Trophoblast cell (in vitro differentiated cells and primary cell): ENCODE measurements around the gene RIN2.

Source experiments
- DNase-seq, 2 donors: peaks; one replicate each; pipeline ENCODE4 v3.0.0-alpha.2; 2016
- H2AFZ ChIP-seq: 2 replicates; pipeline ENCODE4 v1.6.1; 2013; ENCODE audit warnings: low read length, moderate library complexity, mild to moderate bottlenecking; ENCODE audit not compliant: insufficient read depth, poor library complexity
- H2AK5ac ChIP-seq: 2 replicates; pipeline ENCODE4 v1.6.1; 2013; ENCODE audit warnings: mild to moderate bottlenecking, low read length
- H2BK120ac ChIP-seq: 2 replicates; pipeline ENCODE4 v1.6.1; 2013; ENCODE audit warnings: low read length, mild to moderate bottlenecking, moderate library complexity; ENCODE audit not compliant: insufficient read depth, poor library complexity
- H2BK12ac ChIP-seq: 2 replicates; pipeline ENCODE4 v1.6.1; 2013; ENCODE audit warnings: mild to moderate bottlenecking, low read length, moderate library complexity
- H2BK5ac ChIP-seq: 2 replicates; pipeline ENCODE4 v1.6.1; 2013; ENCODE audit warnings: low read length, low read depth, moderate library complexity, mild to moderate bottlenecking; ENCODE audit not compliant: poor library complexity
- H3K14ac ChIP-seq: 2 replicates; pipeline ENCODE4 v1.6.1; 2013; ENCODE audit warnings: mild to moderate bottlenecking, low read length
- H3K18ac ChIP-seq: 2 replicates; pipeline ENCODE4 v1.6.1; 2013; ENCODE audit warnings: mild to moderate bottlenecking, low read length
- H3K23ac ChIP-seq: 2 replicates; pipeline ENCODE4 v1.6.1; 2013; ENCODE audit warnings: low read length
- H3K27ac ChIP-seq: 2 replicates; pipeline ENCODE4 v1.5.1; 2013; ENCODE audit warnings: low read depth, mild to moderate bottlenecking, inconsistent platforms, low read length, moderate library complexity
- H3K27me3 ChIP-seq: 2 replicates; pipeline ENCODE4 v1.6.1; 2013; ENCODE audit warnings: inconsistent platforms, mild to moderate bottlenecking, low read length, moderate library complexity; ENCODE audit not compliant: insufficient read depth
- H3K36me3 ChIP-seq, 2 experiments: 1 replicate in 1 of 2; 2 replicates in 1 of 2; pipeline ENCODE4 v1.6.1; 2013; ENCODE audit warnings: low read length in 2 of 2, mild to moderate bottlenecking in 2 of 2, moderate library complexity in 1 of 2; ENCODE audit not compliant: insufficient read depth in 2 of 2, control insufficient read depth in 1 of 2
- H3K4ac ChIP-seq: 2 replicates; pipeline ENCODE4 v1.6.1; 2013; ENCODE audit warnings: low read depth, mild to moderate bottlenecking, low read length, moderate library complexity
- H3K4me1 ChIP-seq, 2 experiments: 1 replicate in 1 of 2; 2 replicates in 1 of 2; pipeline ENCODE4 v1.6.1; 2013; ENCODE audit warnings: low read length in 2 of 2, mild to moderate bottlenecking in 2 of 2, moderate library complexity in 1 of 2; ENCODE audit not compliant: insufficient read depth in 2 of 2, control insufficient read depth in 1 of 2
- H3K4me2 ChIP-seq: 2 replicates; pipeline ENCODE4 v1.6.1; 2013; ENCODE audit warnings: inconsistent platforms, mild to moderate bottlenecking, low read length, moderate library complexity
- H3K4me3 ChIP-seq: 2 replicates; pipeline ENCODE4 v1.5.1; 2013; ENCODE audit warnings: mild to moderate bottlenecking, low read depth, low read length, inconsistent platforms
- H3K79me1 ChIP-seq: one replicate; pipeline ENCODE4 v1.6.1; 2013; ENCODE audit warnings: low read length
- H3K79me2 ChIP-seq: 2 replicates; pipeline ENCODE4 v1.6.1; 2013; ENCODE audit warnings: low read length, mild to moderate bottlenecking; ENCODE audit not compliant: control insufficient read depth, insufficient read depth, poor library complexity
- H3K9ac ChIP-seq: 2 replicates; pipeline ENCODE4 v1.6.1; 2013; ENCODE audit warnings: mild to moderate bottlenecking, low read length
- H3K9me3 ChIP-seq: 2 replicates; pipeline ENCODE4 v1.6.1; 2013; ENCODE audit warnings: low read depth, mild to moderate bottlenecking, control low read depth, inconsistent platforms, low read length; ENCODE audit not compliant: insufficient read depth
- H4K12ac ChIP-seq: 2 replicates; pipeline ENCODE4 v1.6.1; 2013; ENCODE audit warnings: low read depth, mild to moderate bottlenecking, low read length, moderate library complexity
- H4K8ac ChIP-seq: 2 replicates; pipeline ENCODE4 v1.6.1; 2013; ENCODE audit warnings: low read depth, mild to moderate bottlenecking, low read length, moderate library complexity
- H4K91ac ChIP-seq: one replicate; pipeline ENCODE4 v1.6.1; 2013; ENCODE audit warnings: low read depth, mild to moderate bottlenecking, low read length, moderate library complexity
- WGBS: extraction: QIAGEN DNeasy Blood & Tissue Kit; methylation state at CpG from one replicate; pipeline ENCODE4 v1.1.7; 2013; ENCODE audit warnings: missing lambda C conversion rate; ENCODE audit not compliant: insufficient read length, insufficient coverage; ENCODE audit errors: extremely low coverage; 5-methylcytosine and 5-hydroxymethylcytosine counted together

RIN2 gene

DNA sequence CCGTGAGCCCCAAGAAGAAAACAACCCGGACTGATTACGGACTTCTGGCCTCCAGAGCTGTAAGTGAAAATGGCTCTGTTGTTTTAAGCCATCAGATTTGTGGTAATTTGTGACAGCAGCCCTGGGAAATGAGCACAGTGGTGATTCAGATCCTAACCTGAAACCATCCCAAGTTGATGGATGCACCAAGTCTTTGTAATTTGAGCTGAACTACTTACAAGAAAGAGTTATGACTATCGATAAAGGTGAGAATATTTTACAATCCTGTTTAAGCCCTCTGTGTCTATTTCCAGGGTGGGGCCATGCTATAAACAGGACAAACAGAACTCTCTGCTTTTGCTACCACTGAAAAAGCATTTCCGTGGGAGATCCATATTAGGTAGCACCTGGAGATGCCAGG is 19.1 kb upstream of the RIN2 start:
- Histone ChIP-seq H3K4me3 (no peak overlapping the region), H3K18ac (no peak overlapping the region), H4K8ac (no peak overlapping the region), H3K27me3 (no peaks in the 10 kb centered on the region), H2BK12ac (no peak overlapping the region), H4K12ac (no peak overlapping the region), H3K79me1 (peaks cover under 1% of the 10 kb centered on the region), H3K9ac (no peak overlapping the region), H3K9me3 (no peaks in the 10 kb centered on the region), H3K4me2 (no peak overlapping the region), H2AK5ac (no peak overlapping the region), H3K36me3 (no peaks in the 10 kb centered on the region), H3K23ac (no peak overlapping the region), H2BK5ac (no peak overlapping the region), H2BK120ac (no peak overlapping the region), H2AFZ (no peak overlapping the region), H3K4ac (no peak overlapping the region), H3K14ac (no peak overlapping the region), H3K27ac (no peak overlapping the region), H3K79me2 (no peaks in the 10 kb centered on the region), H3K4me1 (peaks cover 0 to 3% of the 10 kb centered on the region in 2 experiments), H4K91ac (no peak overlapping the region)
- no CpG with 5 or more reads among the region's 5 CpGs for WGBS
- DNase-seq: no peak

DNA sequence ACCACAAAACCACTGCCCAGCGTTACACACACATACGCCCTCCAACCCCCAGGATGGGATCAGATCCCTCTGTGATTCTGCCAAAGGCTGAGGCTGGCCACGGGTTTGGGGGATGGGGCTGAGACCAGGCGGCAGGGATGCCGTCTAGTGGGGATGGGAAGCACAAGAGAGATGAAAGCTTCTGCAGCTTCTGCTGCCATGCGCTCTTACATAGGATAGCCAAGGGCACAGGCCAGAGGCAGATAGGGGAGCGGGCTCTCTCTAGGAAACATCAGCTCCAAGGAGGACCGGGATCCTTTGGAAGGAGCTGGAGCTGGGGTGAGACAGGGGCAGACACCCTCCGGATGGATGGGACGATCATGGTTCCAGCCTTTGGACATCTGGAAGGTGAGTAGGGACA is 18.7 kb upstream of the RIN2 start:
- Histone ChIP-seq H4K91ac (no peak overlapping the region), H3K9me3 (no peaks in the 10 kb centered on the region), H3K79me1 (no peaks in the 10 kb centered on the region), H2AFZ (no peak overlapping the region), H2BK5ac (no peak overlapping the region), H4K12ac (no peak overlapping the region), H2BK120ac (no peak overlapping the region), H3K9ac (no peak overlapping the region), H3K4me2 (no peak overlapping the region), H3K4me1 (peaks cover 0 to 3% of the 10 kb centered on the region in 2 experiments), H2BK12ac (no peak overlapping the region), H3K4ac (no peak overlapping the region), H3K23ac (no peak overlapping the region), H3K36me3 (no peaks in the 10 kb centered on the region), H2AK5ac (no peak overlapping the region), H3K27me3 (no peaks in the 10 kb centered on the region), H3K79me2 (no peaks in the 10 kb centered on the region), H3K27ac (no peak overlapping the region), H3K14ac (no peak overlapping the region), H4K8ac (no peak overlapping the region), H3K4me3 (no peak overlapping the region), H3K18ac (no peak overlapping the region)
- no peak for DNase-seq
- no CpG with 5 or more reads among the region's 10 CpGs for WGBS

DNA sequence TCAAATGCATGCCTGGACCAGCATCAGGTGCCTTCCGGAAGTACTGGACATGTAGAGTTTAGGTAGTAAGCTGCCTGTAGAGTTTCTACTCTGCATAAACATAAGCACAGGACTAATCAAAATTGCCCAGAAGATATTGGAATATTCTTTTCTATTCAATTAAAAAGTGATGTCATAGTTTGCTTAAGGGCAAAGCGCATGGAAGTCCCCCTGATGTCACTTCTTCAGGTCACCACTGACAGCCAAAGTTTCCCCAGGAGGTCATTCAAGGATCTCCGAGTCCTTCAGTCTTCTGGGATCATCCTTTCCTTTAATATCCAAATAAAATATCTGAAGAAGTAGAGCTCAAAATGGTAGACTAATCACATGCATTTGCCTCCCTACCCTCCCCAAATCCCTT is 17.5 kb upstream of the RIN2 start:
- Histone ChIP-seq H3K9me3 (peaks cover 2% of the 10 kb centered on the region), H2AFZ (no peak overlapping the region), H3K27ac (no peak overlapping the region), H3K79me1 (no peaks in the 10 kb centered on the region), H2BK120ac (no peak overlapping the region), H2BK12ac (no peak overlapping the region), H2BK5ac (no peak overlapping the region), H3K4me1 (no peaks in the 10 kb centered on the region), H4K12ac (no peak overlapping the region), H4K91ac (no peak overlapping the region), H3K18ac (no peak overlapping the region), H3K36me3 (no peaks in the 10 kb centered on the region), H3K9ac (no peak overlapping the region), H2AK5ac (no peak overlapping the region), H3K27me3 (no peaks in the 10 kb centered on the region), H3K4me2 (no peak overlapping the region), H3K4ac (no peak overlapping the region), H3K14ac (no peak overlapping the region), H3K4me3 (no peak overlapping the region), H3K23ac (no peak overlapping the region), H4K8ac (no peak overlapping the region), H3K79me2 (no peaks in the 10 kb centered on the region)
- WGBS: no CpG with 5 or more reads among the region's 3 CpGs
- DNase-seq: no peak

DNA sequence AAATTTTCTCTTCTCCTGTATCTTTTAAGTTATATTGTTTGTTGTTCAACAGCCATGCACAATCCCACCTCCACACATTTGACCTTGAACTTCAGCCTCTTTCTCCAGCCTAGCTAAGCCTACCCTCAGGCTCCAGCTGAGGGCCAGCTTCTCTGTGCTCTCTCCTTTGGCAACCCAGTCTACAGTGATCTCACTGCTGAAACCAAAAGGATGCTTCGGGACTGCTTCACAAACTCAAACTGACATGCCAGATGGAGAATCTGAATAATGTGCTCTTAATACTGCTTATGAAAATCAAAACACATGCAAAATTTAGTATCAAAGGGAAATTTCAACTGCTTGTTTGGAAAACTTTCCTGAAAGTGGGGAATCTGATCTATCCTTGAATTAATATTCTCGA is 16.1 kb upstream of the RIN2 start:
- H3K79me2 ChIP-seq: no peaks in the 10 kb centered on the region
- H4K91ac ChIP-seq: no peak overlapping the region
- H3K4me3 ChIP-seq: no peak overlapping the region
- no peak overlapping the region for H2BK120ac ChIP-seq
- H4K8ac ChIP-seq: no peak overlapping the region
- H3K27me3 ChIP-seq: no peaks in the 10 kb centered on the region
- no peak overlapping the region for H2BK5ac ChIP-seq
- no peaks in the 10 kb centered on the region for H3K79me1 ChIP-seq
- H3K14ac ChIP-seq: no peak overlapping the region
- H4K12ac ChIP-seq: no peak overlapping the region
- H3K36me3 ChIP-seq: no peaks in the 10 kb centered on the region
- H3K9ac ChIP-seq: no peak overlapping the region
- H2AK5ac ChIP-seq: no peak overlapping the region
- no peak overlapping the region for H2BK12ac ChIP-seq
- H3K4me2 ChIP-seq: no peak overlapping the region
- no peak overlapping the region for H2AFZ ChIP-seq
- H3K27ac ChIP-seq: no peak overlapping the region
- H3K4me1 ChIP-seq: no peaks in the 10 kb centered on the region
- DNase-seq: no peak
- peaks cover 2% of the 10 kb centered on the region for H3K9me3 ChIP-seq
- H3K23ac ChIP-seq: no peak overlapping the region
- WGBS: no CpG with 5 or more reads among the region's 2 CpGs
- no peak overlapping the region for H3K18ac ChIP-seq
- H3K4ac ChIP-seq: no peak overlapping the region
